GM19328 (cell line): ENCODE data around the gene LASP1NB.
"Not testable (repeated sequence)": the region's sequence is repeated elsewhere in the genome, so short reads cannot be mapped to it uniquely, and the experiment has no call there.

Source experiments
- ATAC-seq: cut with Tn5 transposase; IDR thresholded peaks from one replicate; pipeline ENCODE4 v1.9.1; 2021; ENCODE audit warnings: mild to moderate bottlenecking, moderate library complexity; ENCODE audit not compliant: unreplicated experiment

The LASP1NB gene

DNA sequence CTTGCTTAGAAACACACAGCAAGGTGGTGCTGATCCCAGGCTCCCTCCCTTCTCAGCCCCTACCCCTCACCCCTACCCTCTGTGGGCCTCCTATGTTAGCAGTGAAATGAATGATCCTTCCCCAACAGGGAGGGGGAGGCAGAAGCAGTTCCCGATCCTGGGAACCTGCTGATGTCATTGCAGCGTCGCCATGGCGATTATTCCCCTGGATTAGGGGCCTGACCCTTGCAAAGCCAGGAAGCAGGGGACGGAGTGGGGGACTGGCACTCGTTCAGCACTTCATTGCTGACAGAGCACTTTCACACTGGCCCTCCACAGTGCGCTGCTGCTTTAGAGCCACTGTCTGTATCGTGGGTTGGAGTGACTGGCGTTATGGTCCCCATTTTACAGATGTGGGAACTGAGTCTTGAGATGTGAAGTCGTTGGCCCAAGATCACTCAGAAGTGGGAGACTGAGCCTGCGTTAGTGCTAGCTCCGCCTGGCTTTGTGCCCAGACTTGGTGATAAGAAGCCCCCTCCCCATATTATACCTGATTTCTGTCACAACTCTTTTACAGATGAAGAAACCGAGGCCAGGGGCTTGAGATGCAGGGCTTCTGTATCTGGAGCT, 29.0 kb upstream of the LASP1NB start:
- ATAC-seq = no peak

DNA sequence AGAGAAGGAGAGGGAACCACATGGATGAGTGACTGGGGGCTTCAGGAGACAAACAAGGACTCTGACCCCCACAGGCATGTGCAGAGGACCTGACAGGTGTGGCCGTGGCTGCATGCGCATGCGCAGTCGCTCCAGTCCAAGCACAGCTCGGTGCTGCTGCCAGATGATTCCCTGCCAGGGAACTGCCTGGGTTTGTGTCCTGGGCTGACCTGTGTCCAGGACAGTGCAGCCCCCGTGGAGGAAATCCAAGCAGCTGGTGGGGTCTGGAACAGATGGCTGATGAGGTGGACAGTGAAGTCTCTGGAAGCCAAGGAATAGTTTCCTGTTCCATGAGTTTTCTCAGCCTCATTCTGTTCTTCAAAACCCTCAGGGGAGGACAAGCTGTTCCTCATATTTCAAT, 28.2 kb upstream of the LASP1NB start:
- ATAC-seq = no peak

DNA sequence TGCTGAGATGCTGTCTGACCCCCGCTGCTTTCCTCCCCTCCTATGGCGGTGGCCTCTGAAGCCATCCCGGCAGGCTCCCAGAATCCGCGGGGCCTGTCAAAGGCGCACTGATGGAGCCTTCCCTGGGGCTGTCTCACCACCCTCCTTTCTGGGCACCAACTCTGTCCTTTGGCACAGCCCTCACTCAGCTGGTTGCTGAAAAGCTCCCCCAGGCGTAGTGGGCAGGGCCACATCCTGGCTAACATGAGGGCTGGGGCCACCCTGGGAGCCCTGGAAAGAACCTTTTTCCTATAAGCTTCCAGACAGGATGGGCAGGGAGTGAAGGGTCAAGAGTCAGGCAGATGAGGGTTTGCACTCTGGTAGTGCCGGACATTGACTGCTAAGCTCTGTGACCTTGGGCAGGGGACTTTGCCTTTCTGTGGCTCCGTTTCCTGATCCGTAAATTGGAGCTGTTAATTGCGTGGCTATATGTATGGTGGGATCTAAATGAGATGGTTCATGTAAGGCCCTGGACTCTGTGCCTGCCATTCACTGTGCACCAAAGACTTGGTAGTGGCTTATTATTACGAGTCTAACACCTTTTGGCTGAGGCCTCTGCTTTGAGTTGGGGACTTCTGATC, 27.6 kb upstream of the LASP1NB start:
- no peak for ATAC-seq

DNA sequence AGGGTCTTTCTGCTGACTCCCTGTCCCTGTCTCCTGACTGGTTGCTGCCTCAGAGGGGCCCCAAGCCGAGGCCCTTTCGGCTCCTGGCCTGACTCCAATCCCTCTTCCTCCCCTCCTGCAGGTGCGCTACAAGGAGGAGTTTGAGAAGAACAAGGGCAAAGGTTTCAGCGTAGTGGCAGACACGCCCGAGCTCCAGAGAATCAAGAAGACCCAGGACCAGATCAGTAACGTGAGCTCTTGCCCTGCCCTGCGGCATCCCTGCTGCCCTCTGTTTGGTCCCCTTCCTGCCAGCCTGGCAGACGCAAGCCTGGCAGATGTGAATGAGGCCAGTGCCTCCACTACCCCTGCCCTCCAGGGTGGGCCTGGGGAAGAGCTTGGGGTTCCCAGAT, 27.1 kb upstream of the LASP1NB start:
- no peak for ATAC-seq

- peak; percentile 71 for ATAC-seq
These were observed 26.5 kb upstream of the LASP1NB start for GRCh38 chr17:38898812-38899348.

DNA sequence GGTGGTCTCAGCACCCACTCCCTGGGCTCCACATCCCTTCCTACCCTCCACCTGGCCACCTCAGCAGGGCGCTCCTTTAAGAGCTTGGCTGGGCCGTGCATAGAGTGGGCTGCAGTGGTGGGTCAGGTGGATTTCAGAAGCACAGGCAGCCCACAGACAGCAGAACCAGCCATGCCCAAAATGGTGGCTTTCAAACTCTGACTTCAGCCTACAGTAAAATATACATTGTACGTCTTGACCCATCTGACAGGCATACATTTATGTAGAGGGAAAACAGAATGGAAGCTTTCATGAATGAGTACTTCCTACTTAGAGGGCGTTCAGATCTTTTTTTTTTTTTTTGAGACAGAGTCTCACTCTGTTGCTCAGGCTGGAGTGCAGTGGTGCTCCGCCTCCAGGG, 26.0 kb upstream of the LASP1NB start:
- peak; percentile 16 for ATAC-seq

GRCh38 chr17:38900978-38901656, 24.3 kb upstream of the LASP1NB start:
- ATAC-seq = no peak

- no peak for ATAC-seq
These were observed 22.0 kb upstream of the LASP1NB start for GRCh38 chr17:38903404-38903803.

GRCh38 chr17:38904892-38905291, 20.5 kb upstream of the LASP1NB start:
- no peak for ATAC-seq

DNA sequence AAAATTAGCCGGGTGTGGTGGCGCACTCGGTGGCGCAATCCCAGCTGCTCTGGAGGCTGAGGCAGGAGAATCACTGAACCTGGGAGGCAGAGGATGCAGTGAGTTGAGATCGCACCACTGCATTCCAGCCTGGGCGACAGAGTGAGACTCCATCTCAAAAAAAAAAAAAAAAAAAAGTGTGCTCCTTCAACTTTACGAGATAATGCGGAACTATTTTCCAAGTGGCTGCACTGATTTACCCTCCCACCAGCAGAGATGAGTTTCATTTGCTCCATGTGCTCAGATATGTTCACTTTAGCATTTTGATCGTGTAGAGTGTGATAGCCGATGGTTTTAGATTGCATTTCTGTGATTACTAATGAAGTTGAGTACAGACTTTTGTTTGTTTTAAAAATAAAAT, 20.0 kb upstream of the LASP1NB start:
- no peak for ATAC-seq

DNA sequence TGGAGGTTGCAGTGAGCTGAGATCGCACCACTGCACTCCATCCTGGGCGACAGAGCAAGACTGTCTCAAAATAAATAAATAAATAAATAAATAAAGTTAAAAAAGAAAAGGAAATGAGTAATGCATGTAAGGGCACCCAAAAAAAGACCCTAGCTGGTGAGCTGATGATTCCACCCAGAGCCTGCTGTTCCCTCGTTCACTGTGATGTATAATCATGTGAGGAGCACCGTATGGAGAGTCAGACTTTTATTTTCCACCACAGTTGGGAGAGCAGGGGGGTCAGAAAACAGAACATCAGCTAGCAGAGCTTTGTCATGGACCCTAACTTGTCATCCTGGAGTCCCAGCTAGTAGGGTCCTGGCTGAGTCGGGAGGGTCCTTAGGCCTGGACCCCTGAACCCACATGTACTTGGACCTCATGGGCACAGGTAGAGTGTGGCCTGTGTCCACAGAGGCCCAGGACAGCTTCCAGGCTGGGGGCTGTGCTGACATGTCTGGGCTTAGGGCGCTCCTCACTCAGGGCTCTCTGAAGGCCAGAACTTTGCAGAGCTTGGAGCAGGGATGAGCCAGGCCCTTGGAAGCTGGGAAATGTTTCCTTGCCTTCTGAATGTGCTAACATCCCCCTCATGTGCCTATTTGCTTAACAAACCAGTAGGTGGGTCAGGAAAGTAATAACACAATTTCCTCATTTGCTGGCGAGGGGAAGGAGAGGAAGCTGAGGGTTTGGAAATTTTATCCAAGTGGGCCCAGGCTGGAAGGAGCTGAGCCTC, 18.8 kb upstream of the LASP1NB start:
- no peak for ATAC-seq

DNA sequence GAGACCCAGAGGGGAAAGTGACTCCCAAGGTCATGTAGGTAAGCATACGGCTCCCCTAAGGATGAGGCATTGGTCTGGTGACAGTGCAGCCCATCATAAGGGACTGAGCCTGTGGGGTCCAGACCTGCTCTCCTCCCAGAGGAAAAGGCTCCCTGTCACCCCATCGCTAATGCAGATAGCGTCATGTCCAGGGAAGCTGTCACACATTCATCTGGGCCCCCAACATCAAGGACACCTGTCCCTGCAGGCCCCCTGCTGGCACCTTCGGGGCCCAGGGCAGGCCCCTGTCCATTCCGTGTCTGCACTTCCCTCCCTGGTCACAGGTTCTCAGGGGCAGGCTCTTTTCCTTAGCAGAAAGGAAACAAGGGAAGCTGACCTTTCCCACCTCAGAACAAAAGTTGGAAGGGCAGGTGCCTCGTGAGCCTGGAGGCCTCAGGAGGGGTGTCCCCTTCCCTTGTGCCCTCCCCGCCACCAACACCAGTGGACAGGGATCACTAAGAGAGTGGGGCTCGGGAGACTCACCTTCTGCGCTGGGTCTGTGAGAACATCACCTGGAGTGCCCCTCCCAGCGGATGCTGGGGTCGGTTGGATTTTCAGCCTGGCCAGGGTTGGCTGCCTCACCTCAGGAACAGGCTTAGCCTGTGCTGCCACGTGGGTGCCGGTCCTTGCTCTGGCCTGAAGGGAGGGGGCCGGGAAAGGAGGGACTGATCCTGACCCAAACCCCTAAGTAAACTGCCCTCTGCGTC, 17.3 kb upstream of the LASP1NB start:
- ATAC-seq = no peak

DNA sequence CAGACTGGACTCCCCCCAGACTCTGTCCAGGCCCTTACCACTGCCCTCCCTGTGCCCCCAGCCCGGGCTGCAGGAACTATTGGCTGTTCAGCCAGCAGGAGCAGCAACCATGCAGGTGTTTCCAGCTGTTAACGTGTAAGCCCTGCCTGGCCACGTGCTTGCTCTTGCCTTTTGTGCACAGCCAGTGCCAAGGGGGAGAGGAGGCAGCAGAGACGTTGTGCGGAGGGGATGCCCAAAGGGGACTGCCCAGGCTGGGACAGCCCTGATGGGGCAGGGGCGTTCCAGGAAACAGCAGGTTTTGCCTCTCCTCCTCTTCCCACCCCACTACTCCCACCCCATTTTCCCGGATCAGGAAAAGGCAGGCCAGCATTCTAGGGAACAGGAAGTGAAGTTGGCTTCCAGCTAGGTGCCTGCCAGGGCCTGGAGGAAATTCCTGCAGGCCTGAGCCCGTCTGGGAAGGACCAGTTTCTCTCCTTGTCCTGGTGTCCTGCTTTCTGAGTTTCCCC, 16.7 kb upstream of the LASP1NB start:
- ATAC-seq = no peak

- no peak for ATAC-seq
These were observed 15.1 kb upstream of the LASP1NB start for GRCh38 chr17:38910325-38910724.

DNA sequence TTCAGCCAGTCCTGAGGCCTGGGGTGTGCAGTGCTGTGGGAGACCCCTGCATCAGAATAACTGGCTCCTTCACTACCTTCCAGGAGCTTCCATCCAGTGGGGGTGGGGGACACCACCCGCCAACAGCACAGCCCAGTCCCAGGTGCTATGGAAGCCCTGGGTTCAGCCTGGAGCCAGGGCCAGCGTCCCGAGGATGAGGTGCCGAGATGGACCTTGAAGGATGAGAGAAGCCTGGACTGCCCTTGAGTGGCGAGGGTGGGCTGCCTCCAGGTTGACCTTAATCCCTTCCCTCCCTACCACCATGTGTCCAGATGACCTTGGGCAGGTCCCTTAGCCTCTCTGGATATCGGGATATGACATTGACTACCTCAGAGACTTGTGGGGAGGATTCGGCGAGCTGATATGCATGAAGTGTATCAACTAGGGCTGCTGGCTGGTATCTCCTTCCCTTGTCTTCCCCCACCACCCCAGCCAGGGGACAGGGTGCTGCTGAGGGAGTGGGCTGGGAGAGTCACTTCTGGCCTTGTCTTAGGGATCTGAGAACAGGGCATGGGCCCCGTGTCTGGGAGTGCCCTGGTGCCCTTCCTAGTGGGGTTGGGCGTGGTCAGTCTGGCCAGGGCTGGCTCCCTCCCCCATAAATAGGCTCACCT, 14.2 kb upstream of the LASP1NB start:
- no peak for ATAC-seq

GRCh38 chr17:38911731-38912081, 13.7 kb upstream of the LASP1NB start:
- ATAC-seq = not testable (repeated sequence)

GRCh38 chr17:38912221-38912813, 13.1 kb upstream of the LASP1NB start:
- no peak for ATAC-seq

DNA sequence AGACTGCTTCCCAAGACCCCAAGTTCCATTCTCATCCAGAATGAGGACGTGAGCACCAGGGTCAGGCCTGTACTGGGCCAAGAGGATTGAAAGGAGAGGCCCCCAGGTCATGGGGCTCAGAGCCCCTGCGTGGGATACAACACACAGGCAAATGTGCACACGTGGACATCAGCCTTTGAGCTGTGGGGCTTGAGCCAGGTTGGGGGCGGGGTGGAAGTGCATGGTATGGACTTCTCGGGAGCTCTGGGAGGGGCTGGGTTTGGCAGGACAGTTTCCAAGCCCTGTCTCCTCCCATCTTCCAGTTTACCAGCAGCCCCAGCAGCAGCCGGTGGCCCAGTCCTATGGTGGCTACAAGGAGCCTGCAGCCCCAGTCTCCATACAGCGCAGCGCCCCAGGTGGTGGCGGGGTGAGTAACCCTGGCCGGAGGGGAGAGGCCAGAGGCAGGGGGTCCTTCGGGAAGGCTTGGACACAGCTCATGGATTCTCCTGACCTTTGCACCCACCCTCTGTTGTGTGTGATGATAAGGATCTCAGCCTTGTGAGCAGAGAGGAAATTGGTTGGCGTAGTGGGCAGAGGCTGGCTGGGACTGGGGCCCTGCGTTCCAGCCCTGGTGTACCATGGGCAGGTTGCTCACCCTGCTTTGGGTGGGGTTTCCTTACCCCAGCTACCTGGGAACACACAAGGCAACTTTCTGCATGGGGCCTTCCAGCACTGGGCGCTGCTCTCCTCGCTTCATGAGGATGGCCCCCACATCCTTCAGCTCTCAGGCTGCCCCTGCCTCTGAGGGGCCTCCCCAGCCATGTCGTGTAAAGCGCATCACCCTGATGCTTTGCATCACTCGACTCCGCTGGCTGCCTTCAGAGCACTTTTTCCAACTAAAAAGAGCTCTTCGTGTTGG, 10.4 kb upstream of the LASP1NB start:
- no peak for ATAC-seq

DNA sequence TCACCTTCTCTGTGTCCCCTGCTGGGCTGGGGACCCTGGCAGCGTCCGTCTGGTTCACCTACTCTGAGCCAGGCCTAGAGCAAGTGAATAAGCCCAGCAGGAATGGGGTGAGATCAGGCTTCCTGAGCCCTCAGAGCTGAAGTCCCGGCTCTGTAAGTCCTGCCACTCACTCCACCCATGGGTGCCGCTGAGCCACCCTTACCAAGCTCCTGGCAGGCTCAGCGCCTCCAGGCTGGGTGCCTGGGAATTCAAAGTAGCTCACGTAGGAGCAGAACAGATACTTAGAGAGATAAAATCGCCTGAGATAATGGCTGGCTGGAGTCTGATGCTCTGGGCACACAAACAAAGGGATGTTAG, 9.8 kb upstream of the LASP1NB start:
- no peak for ATAC-seq
